Measurements from ENCODE around the gene PLEKHA1.

The PLEKHA1 gene

GRCh38 chr10:122343936-122344335 is 30.6 kb upstream of the PLEKHA1 start:
- DNase-seq = peak in 1 of 42 donors; percentile 3
- intact Hi-C loops (cut with DNase I) = loop anchor here (5.0 to 10.0 kb wide), 2 partner anchors 47 to 91 kb away; no protein-coding TSS in a partner anchor

GRCh38 chr10:122344741-122345258 is 29.7 kb upstream of the PLEKHA1 start:
- intact Hi-C loops (cut with DNase I) = loop anchor here (5.0 to 10.0 kb wide), 2 partner anchors 47 to 90 kb away; no protein-coding TSS in a partner anchor
- DNase-seq = peak in 34 of 42 donors; percentile 27 to 83 (median 44)

- intact Hi-C loops (cut with DNase I) = loop anchor here (10.0 kb wide), 1 partner anchor 88 kb away; no protein-coding TSS in a partner anchor
- DNase-seq = no peak
These were observed 28.1 kb upstream of the PLEKHA1 start for GRCh38 chr10:122346326-122346950.

GRCh38 chr10:122347170-122347841 is 27.2 kb upstream of the PLEKHA1 start:
- no peak for DNase-seq
- intact Hi-C loops (cut with DNase I) = loop anchor here (10.0 kb wide), 1 partner anchor 87 kb away; no protein-coding TSS in a partner anchor

GRCh38 chr10:122348512-122348911 is 26.0 kb upstream of the PLEKHA1 start:
- intact Hi-C loops (cut with DNase I) = loop anchor here (10.0 kb wide), 1 partner anchor 86 kb away; no protein-coding TSS in a partner anchor
- no peak for DNase-seq

GRCh38 chr10:122348935-122349361 is 25.6 kb upstream of the PLEKHA1 start:
- intact Hi-C loops (cut with DNase I) = loop anchor here (10.0 kb wide), 1 partner anchor 86 kb away; no protein-coding TSS in a partner anchor
- peak in 1 of 42 donors; percentile 11 for DNase-seq

GRCh38 chr10:122349758-122350369 is 24.6 kb upstream of the PLEKHA1 start:
- intact Hi-C loops (cut with DNase I) = loop anchor here (10.0 kb wide), 1 partner anchor 85 kb away; no protein-coding TSS in a partner anchor
- no peak for DNase-seq

- intact Hi-C loops (cut with DNase I) = no loop called here
- no peak for DNase-seq
These were observed 23.6 kb upstream of the PLEKHA1 start for GRCh38 chr10:122350893-122351292.

- DNase-seq = peak in 2 of 42 donors; percentile 8 to 34
- intact Hi-C loops (cut with DNase I) = no loop called here
These were observed 21.5 kb upstream of the PLEKHA1 start for GRCh38 chr10:122352817-122353525.

GRCh38 chr10:122354383-122354782 is 20.1 kb upstream of the PLEKHA1 start:
- DNase-seq = peak in 12 of 42 donors; percentile 22 to 77 (median 52)
- intact Hi-C loops (cut with DNase I) = no loop called here

GRCh38 chr10:122357685-122358084 is 16.8 kb upstream of the PLEKHA1 start:
- DNase-seq = peak in 1 of 42 donors; percentile 6
- intact Hi-C loops (cut with DNase I) = no loop called here

- intact Hi-C loops (cut with DNase I) = loop anchor here (10.0 kb wide), 1 partner anchor 205 kb away; no protein-coding TSS in a partner anchor
These were observed 14.9 kb upstream of the PLEKHA1 start for GRCh38 chr10:122359621-122360020.

GRCh38 chr10:122361046-122361445 is 13.5 kb upstream of the PLEKHA1 start:
- intact Hi-C loops (cut with DNase I) = loop anchor here (10.0 kb wide), 1 partner anchor 206 kb away; no protein-coding TSS in a partner anchor
- no peak for DNase-seq

More at GRCh38 chr10:122359621-122360020, 14.9 kb upstream of the PLEKHA1 start:
- no peak for DNase-seq

GRCh38 chr10:122362031-122362592 is 12.4 kb upstream of the PLEKHA1 start:
- DNase-seq = peak in 9 of 42 donors; percentile 19 to 71 (median 45)
- intact Hi-C loops (cut with DNase I) = loop anchor here (10.0 kb wide), 1 partner anchor 207 kb away; no protein-coding TSS in a partner anchor

- DNase-seq = peak in 2 of 42 donors; percentile 31 to 37
- intact Hi-C loops (cut with DNase I) = loop anchor here (10.0 kb wide), 1 partner anchor 208 kb away; no protein-coding TSS in a partner anchor
These were observed 11.9 kb upstream of the PLEKHA1 start for GRCh38 chr10:122362621-122363020.

- intact Hi-C loops (cut with DNase I) = loop anchor here (10.0 kb wide), 1 partner anchor 209 kb away; no protein-coding TSS in a partner anchor
- DNase-seq = peak in 2 of 42 donors; percentile 6 to 9
These were observed 11.2 kb upstream of the PLEKHA1 start for GRCh38 chr10:122363311-122363710.

- intact Hi-C loops (cut with DNase I) = loop anchor here (10.0 kb wide), 1 partner anchor 209 kb away; no protein-coding TSS in a partner anchor
- DNase-seq = peak in 2 of 42 donors; percentile 19 to 24
These were observed 10.6 kb upstream of the PLEKHA1 start for GRCh38 chr10:122363722-122364463.

Data from head of caudate nucleus (tissue), 42 donors.